Measurements from ENCODE around the gene NHLRC2.

NHLRC2 gene

DNA sequence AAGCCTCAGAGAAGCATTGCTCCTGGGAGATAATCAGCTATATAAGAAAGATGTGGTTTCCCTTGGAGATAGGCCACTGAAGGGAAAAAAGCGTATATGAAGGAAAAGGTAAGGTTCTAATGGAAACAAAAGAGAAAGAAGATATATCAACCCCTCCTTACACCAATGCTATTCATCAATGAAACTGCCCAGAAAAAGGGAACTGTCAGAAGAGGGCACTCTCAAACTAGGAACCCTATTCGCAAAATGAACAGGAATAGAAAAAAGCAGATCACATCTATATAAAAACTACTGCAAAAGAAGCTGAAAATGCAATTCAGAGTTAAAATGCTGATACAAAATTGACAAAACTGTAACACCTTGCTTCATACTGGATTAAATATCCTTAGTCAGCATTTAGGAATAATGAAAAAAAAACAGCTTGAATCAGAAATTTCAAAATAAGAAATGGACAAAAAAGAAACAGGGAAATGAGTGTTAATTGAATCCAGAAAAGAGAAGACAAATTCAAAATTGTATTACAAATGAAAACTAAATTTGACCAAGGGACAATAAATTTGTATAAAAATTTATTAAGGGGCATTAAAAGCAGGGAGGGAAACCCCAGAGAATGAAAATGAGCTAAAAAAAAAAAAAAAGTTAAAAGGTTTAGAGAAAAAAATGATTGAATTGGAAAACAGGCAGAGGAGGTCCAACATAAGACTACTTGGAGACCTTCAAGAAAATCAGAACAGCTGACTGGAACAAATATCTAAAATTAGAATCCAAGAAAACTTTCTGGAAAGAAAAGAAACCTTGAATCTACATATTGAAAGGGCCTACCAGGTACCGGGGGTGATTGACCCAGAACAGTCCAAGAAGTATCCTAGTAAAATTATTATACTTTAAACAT lies 17.9 kb downstream of the NHLRC2 start:
- DNase-seq (ENCODE audit: low spot score) = no peak
- ChIA-PET CTCF (interaction anchor here (0.7 kb wide), 1 partner anchor 215 kb away, joined by 3 read pairs; no protein-coding TSS in a partner anchor), POLR2A (ENCODE audit: low non-redundant PET) (no interaction called here)
- TF ChIP-seq CTCF (conservative IDR thresholded peaks at IDR 0.05; ENCODE audit: low read depth) = no peak
- H3K27ac ChIP-seq = no peak overlapping the region

DNA sequence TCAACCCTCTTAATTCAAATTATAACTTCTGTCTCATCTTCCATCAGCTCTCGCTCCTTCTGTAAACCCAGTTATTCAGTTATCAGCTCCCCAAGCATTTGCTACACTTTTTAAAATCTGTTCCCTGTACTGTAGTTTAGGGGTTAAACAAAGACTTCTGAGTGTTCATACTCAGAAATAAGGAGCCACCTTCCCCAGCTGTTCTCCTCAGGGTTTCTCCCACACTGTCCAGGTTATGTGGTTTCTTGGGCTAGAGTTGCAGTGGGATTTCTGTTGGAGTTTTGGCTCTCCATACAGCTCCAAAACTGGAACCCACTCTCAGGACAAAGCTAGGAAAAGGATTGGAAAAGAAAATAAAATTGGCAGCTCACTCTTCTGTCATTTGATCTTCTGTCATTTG lies 20.8 kb downstream of the NHLRC2 start:
- CTCF ChIA-PET = interaction anchor here (0.6 kb wide), 1 partner anchor 82 kb away, joined by 6 read pairs; no protein-coding TSS in a partner anchor
- no peak for TF ChIP-seq CTCF (conservative IDR thresholded peaks at IDR 0.05; ENCODE audit: low read depth)
- DNase-seq (ENCODE audit: low spot score) = no peak
- POLR2A ChIA-PET (ENCODE audit: low non-redundant PET) = no interaction called here
- no peak overlapping the region for H3K27ac ChIP-seq

DNA sequence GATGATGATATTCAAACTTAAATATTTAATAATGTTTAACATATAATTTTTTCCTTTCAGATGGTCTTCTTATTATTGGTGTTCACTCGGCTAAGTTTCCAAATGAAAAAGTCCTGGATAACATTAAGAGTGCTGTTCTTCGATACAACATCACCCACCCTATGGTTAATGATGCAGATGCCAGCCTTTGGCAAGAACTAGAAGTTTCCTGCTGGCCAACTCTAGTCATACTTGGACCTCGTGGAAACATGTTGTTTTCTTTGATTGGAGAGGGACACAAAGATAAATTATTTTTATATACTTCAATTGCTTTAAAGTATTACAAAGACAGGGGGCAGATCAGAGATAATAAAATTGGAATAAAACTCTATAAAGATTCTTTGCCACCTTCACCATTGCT lies 22.0 kb downstream of the NHLRC2 start:
- ChIA-PET POLR2A (ENCODE audit: low non-redundant PET) (no interaction called here), CTCF (no interaction called here)
- DNase-seq (ENCODE audit: low spot score) = no peak
- TF ChIP-seq CTCF (conservative IDR thresholded peaks at IDR 0.05; ENCODE audit: low read depth) = no peak
- no peak overlapping the region for H3K27ac ChIP-seq

- H3K27ac ChIP-seq = no peak overlapping the region
- POLR2A ChIA-PET (ENCODE audit: low non-redundant PET) = no interaction called here
- CTCF ChIA-PET = interaction anchor here (0.7 kb wide), 2 partner anchors 80 to 1237 kb away, joined by 4 to 5 read pairs; no protein-coding TSS in a partner anchor
- no peak for DNase-seq (ENCODE audit: low spot score)
- no peak for TF ChIP-seq CTCF (conservative IDR thresholded peaks at IDR 0.05; ENCODE audit: low read depth)
Measured at GRCh38 chr10:113879691-113880090, 25.2 kb downstream of the NHLRC2 start.

- peak; percentile 28 for DNase-seq (ENCODE audit: low spot score)
- POLR2A ChIA-PET (ENCODE audit: low non-redundant PET) = no interaction called here
- CTCF ChIA-PET = interaction anchor here (0.7 kb wide), 2 partner anchors 80 to 1236 kb away, joined by 4 to 5 read pairs; no protein-coding TSS in a partner anchor
Measured at GRCh38 chr10:113880236-113880635, 25.8 kb downstream of the NHLRC2 start.

DNA sequence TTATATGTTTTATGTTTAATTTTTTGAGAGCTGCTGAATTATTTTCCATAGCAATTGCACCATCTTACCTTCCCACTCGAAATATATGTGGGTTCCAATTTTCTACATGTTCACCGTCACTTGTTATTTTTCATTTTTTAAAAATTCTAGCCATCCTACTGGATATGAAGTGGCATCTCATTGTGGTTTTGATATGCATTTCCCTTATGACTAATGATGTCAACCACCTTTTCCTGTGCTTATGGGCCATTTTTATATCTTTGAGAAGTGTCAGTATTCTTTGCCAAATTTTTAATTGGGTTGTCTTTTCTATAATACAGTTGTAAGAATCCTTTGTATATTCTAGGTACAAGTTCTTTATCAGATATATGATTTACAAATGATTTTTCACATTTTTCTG lies 27.8 kb downstream of the NHLRC2 start:
- CTCF ChIA-PET = no interaction called here
- DNase-seq (ENCODE audit: low spot score) = no peak
- no peak for TF ChIP-seq CTCF (conservative IDR thresholded peaks at IDR 0.05; ENCODE audit: low read depth)
- H3K27ac ChIP-seq = no peak overlapping the region
- POLR2A ChIA-PET (ENCODE audit: low non-redundant PET) = no interaction called here

More at GRCh38 chr10:113880236-113880635, 25.8 kb downstream of the NHLRC2 start:
- no peak for TF ChIP-seq CTCF (conservative IDR thresholded peaks at IDR 0.05; ENCODE audit: low read depth)
- no peak overlapping the region for H3K27ac ChIP-seq

All from RWPE1 (cell line).